Measurements from ENCODE around the gene ATXN1. TPM values are rescaled to one million over a fixed set of nuclear protein-coding genes. Genes with fewer than 3 reads are reported as not detected.

The ATXN1 gene
- total and polyA plus RNA-seq, 7 donors: 1.3 to 50.9 (median 21.6) TPM

DNA sequence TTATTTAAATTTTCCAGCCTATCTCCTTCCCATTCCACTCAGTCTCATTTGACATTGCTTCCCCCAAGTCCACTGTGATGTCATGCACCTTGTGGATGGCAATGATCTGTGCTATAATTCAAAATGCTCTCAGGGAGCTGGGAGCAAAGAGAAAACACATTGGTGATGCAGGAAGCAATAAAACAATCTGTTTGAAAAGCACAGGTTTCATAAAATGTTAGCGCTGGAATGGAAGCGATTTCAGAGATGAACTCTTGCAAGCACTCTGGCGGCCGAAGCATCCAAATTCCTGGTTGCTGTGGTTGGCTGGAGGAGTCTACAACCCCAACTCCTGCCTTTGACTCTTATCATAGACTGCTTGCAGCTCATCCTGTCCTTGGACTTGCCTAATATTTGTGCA is 355.9 kb downstream of the ATXN1 start:
- 87 to 97% (median 92%) methylated on average over 4 of the region's 4 CpGs for WGBS, 3 donors
- no peaks in the 10 kb centered on the region for H3K9me3 ChIP-seq
- TF ChIP-seq, protein P1, sequence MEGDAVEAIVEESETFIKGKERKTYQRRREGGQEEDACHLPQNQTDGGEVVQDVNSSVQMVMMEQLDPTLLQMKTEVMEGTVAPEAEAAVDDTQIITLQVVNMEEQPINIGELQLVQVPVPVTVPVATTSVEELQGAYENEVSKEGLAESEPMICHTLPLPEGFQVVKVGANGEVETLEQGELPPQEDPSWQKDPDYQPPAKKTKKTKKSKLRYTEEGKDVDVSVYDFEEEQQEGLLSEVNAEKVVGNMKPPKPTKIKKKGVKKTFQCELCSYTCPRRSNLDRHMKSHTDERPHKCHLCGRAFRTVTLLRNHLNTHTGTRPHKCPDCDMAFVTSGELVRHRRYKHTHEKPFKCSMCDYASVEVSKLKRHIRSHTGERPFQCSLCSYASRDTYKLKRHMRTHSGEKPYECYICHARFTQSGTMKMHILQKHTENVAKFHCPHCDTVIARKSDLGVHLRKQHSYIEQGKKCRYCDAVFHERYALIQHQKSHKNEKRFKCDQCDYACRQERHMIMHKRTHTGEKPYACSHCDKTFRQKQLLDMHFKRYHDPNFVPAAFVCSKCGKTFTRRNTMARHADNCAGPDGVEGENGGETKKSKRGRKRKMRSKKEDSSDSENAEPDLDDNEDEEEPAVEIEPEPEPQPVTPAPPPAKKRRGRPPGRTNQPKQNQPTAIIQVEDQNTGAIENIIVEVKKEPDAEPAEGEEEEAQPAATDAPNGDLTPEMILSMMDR (IDR thresholded peaks at IDR 0.05): no peak
- ATAC-seq (no peak), DNase-seq (no peak)
- no peak overlapping the region for H3K27ac ChIP-seq
- peaks cover 4% of the 10 kb centered on the region for H3K4me1 ChIP-seq
- no peaks in the 10 kb centered on the region for H3K36me3 ChIP-seq (ENCODE audit: insufficient read depth in 1 of 2, low read depth in 1 of 2)
- intact Hi-C loops (cut with DNase I): loop anchor here in 1 of 2 donors (5.0 kb wide), 1 partner anchor 73 kb away; no protein-coding TSS in a partner anchor
- no peaks in the 10 kb centered on the region for H3K27me3 ChIP-seq (ENCODE audit: insufficient read depth in 3 of 3, low read length in 2 of 3)
- H3K4me3 ChIP-seq: no peak overlapping the region

DNA sequence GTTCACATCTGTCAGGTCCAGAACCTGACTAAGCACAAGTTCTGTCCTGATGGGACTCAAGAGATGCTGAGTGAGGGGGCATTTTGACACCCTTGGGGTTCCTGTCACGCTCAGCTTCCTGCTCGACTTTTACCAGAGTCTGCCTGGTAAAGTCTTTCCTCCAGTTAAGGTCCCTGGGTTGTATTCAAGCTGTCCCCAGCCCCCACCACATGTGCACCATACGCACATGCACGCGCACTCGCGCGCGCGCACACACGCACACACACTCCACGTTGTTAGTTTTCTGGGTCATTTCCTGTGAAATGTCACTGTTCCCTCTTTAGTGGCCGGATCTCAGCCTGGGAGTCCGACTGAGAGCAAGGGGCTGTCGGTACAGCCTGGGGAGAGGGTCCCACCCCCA is 356.8 kb downstream of the ATXN1 start:
- Histone ChIP-seq H3K4me1 (peaks cover 4% of the 10 kb centered on the region), H3K36me3 (ENCODE audit: insufficient read depth in 1 of 2, low read depth in 1 of 2) (no peaks in the 10 kb centered on the region), H3K4me3 (no peak overlapping the region), H3K9me3 (no peaks in the 10 kb centered on the region), H3K27me3 (ENCODE audit: insufficient read depth in 3 of 3, low read length in 2 of 3) (no peaks in the 10 kb centered on the region), H3K27ac (no peak overlapping the region)
- TF ChIP-seq, protein P1 (IDR thresholded peaks at IDR 0.05): no peak
- no peak for DNase-seq
- 91 to 92% (median 91%) methylated on average over 15 of the region's 15 CpGs for WGBS, 3 donors
- no peak for ATAC-seq
- intact Hi-C loops (cut with DNase I): no loop called here

DNA sequence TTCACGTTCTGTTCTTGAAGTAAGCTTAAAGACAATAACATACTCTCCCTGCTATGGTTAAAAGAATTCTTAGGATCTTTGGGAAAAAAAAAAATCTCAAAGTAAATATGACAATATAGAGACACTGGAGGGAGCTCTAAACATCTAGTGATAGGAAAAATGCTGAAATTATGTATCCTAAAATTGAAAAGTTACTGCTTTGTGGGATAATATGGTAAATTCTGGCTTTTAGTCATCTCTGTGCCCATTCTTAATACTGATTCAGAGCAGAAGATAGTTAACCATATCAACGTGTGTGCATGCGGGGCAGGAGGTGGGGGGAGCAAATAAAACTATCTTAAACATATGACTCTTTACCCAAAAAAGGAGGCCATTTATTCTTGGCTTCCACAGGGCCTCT is 357.4 kb downstream of the ATXN1 start:
- WGBS, 3 donors: 84 to 89% (median 85%) methylated on average over 3 of the region's 3 CpGs
- H3K4me1 ChIP-seq: peaks cover 4% of the 10 kb centered on the region
- no peaks in the 10 kb centered on the region for H3K9me3 ChIP-seq
- no peak for ATAC-seq
- H3K27ac ChIP-seq: no peak overlapping the region
- H3K4me3 ChIP-seq: no peak overlapping the region
- no peaks in the 10 kb centered on the region for H3K36me3 ChIP-seq (ENCODE audit: insufficient read depth in 1 of 2, low read depth in 1 of 2)
- no peaks in the 10 kb centered on the region for H3K27me3 ChIP-seq (ENCODE audit: insufficient read depth in 3 of 3, low read length in 2 of 3)
- DNase-seq: no peak
- intact Hi-C loops (cut with DNase I): no loop called here
- TF ChIP-seq, protein P1 (IDR thresholded peaks at IDR 0.05): peak; percentile 9

DNA sequence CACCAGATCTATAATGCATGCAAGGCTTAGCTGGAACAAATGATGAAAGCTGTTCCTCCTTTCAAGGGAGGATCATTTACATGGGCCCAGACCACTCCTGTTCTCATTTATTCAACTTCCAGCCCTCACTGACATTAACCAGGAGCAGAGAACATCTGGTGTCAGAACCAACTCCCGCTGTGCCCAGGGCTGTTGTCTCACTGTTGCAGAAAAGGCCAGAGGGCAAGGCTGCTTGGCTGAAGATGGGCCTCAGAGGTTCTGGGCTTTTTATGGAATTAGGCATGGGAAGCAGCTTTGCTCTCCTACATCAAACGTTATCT is 358.7 kb downstream of the ATXN1 start:
- Histone ChIP-seq H3K27ac (no peak overlapping the region), H3K4me1 (peaks cover 4% of the 10 kb centered on the region), H3K27me3 (ENCODE audit: insufficient read depth in 3 of 3, low read length in 2 of 3) (no peaks in the 10 kb centered on the region), H3K36me3 (ENCODE audit: insufficient read depth in 1 of 2, low read depth in 1 of 2) (no peaks in the 10 kb centered on the region), H3K4me3 (no peak overlapping the region), H3K9me3 (no peaks in the 10 kb centered on the region)
- TF ChIP-seq, protein P1 (IDR thresholded peaks at IDR 0.05): no peak
- 59 to 74% (median 60%) methylated on average over 2 of the region's 2 CpGs for whole genome bisulfite sequencing, 3 donors
- DNase-seq: no peak
- intact Hi-C loops (cut with DNase I): no loop called here
- ATAC-seq: no peak

DNA sequence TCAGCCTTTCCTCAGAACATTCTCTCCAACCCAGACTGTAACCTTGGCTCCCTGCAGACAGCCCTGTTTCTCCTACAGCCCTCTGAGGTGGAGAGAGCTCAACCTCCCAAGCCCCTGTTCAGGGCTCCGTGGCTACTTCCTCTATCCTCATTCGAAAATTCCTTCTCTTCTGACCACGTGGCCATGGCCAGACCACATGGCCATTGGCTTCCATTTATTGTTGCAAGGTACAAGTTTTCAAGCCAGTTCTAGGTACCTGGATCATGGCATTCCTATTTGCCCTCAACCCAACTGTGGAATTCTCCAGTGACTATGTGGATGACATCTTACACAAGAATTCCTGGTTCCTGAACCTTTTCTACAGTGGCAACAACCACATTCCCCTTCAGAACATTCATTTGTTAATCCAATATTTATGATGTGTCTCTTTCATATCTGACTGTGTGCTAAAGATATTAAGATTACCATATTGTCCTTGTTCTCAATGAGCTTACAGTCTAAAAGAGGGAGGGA is 361.0 kb downstream of the ATXN1 start:
- H3K27ac ChIP-seq: no peak overlapping the region
- intact Hi-C loops (cut with DNase I): no loop called here

More for the DNA sequence above, 361.0 kb downstream of the ATXN1 start:
- H3K36me3 ChIP-seq (ENCODE audit: insufficient read depth in 1 of 2, low read depth in 1 of 2): no peaks in the 10 kb centered on the region
- no peaks in the 10 kb centered on the region for H3K27me3 ChIP-seq (ENCODE audit: insufficient read depth in 3 of 3, low read length in 2 of 3)
- peaks cover 4% of the 10 kb centered on the region for H3K4me1 ChIP-seq
- TF ChIP-seq, protein P1 (IDR thresholded peaks at IDR 0.05): no peak
- DNase-seq (no peak), ATAC-seq (no peak)
- H3K9me3 ChIP-seq: no peaks in the 10 kb centered on the region
- H3K4me3 ChIP-seq: no peak overlapping the region
- 91 to 96% (median 95%) methylated on average over 3 of the region's 3 CpGs for WGBS, 3 donors

Measured in psoas muscle (tissue), 8 donors.